ENCODE data around the gene HOXA3.

HOXA3 gene

GRCh38 chr7:27160546-27161213, 8.3 kb upstream of the HOXA3 start:
- peak overlapping the region; percentile 75 for H3K4me3 ChIP-seq (ENCODE audit: low read depth, low read length)
- no peak for DNase-seq (ENCODE audit: low read depth, low spot score)
- TF ChIP-seq CTCF (IDR thresholded peaks at IDR 0.05; ENCODE audit: insufficient read depth, low read length, missing control alignments), result peak; percentile 100
- ChIA-PET CTCF (interaction anchor here (0.6 to 6.8 kb wide), 26 partner anchors 8 to 1306 kb away, joined by 3 to 117 read pairs (median 10); partner anchors contain the start of genes HOXA1, HOXA10, HOXA3 and HOXA4), POLR2A (interaction anchor here (0.8 to 3.5 kb wide), 5 partner anchors 10 to 1305 kb away, joined by 3 to 33 read pairs (median 3); partner anchors contain the start of gene HOXA10)

- no peak for DNase-seq (ENCODE audit: low read depth, low spot score)
- H3K4me3 ChIP-seq (ENCODE audit: low read depth, low read length), result no peak overlapping the region
- no peak for TF ChIP-seq CTCF (IDR thresholded peaks at IDR 0.05; ENCODE audit: insufficient read depth, low read length, missing control alignments)
- ChIA-PET POLR2A (interaction anchor here (1.3 to 3.5 kb wide), 2 partner anchors 14 to 795 kb away, joined by 3 to 33 read pairs; partner anchors contain the start of gene HOXA10), CTCF (interaction anchor here (1.0 to 6.8 kb wide), 27 partner anchors 7 to 1267 kb away, joined by 3 to 117 read pairs (median 15); partner anchors contain the start of genes HOXA10, HOXA3, HOXA4 and HOXA5)
Measured at GRCh38 chr7:27160145-27160545, 7.8 kb upstream of the HOXA3 start.

- no peak for DNase-seq (ENCODE audit: low read depth, low spot score)
Measured at GRCh38 chr7:27159266-27160144, 7.1 kb upstream of the HOXA3 start.

GRCh38 chr7:27158436-27159265, 6.3 kb upstream of the HOXA3 start:
- no peak overlapping the region for H3K4me3 ChIP-seq (ENCODE audit: low read depth, low read length)
- DNase-seq (ENCODE audit: low read depth, low spot score), result no peak
- CTCF ChIA-PET, result interaction anchor here (1.2 to 4.1 kb wide), 9 partner anchors 9 to 1266 kb away, joined by 3 to 42 read pairs (median 11); partner anchors contain the start of gene HOXA6
- POLR2A ChIA-PET, result interaction anchor here (1.0 to 1.1 kb wide), 2 partner anchors 8 to 11 kb away, joined by 3 to 4 read pairs; no protein-coding TSS in a partner anchor
- no peak for TF ChIP-seq CTCF (IDR thresholded peaks at IDR 0.05; ENCODE audit: insufficient read depth, low read length, missing control alignments)

More at GRCh38 chr7:27159266-27160144, 7.1 kb upstream of the HOXA3 start:
- TF ChIP-seq CTCF (IDR thresholded peaks at IDR 0.05; ENCODE audit: insufficient read depth, low read length, missing control alignments), result no peak
- H3K4me3 ChIP-seq (ENCODE audit: low read depth, low read length), result no peak overlapping the region
- POLR2A ChIA-PET, result interaction anchor here (1.0 to 1.1 kb wide), 2 partner anchors 9 to 11 kb away, joined by 3 to 4 read pairs; no protein-coding TSS in a partner anchor
- CTCF ChIA-PET, result interaction anchor here (1.0 to 4.1 kb wide), 10 partner anchors 10 to 1266 kb away, joined by 3 to 42 read pairs (median 8); partner anchors contain the start of gene HOXA6

GRCh38 chr7:27157702-27158431, 5.5 kb upstream of the HOXA3 start:
- ChIA-PET CTCF (interaction anchor here (0.6 to 4.9 kb wide), 8 partner anchors 8 to 1291 kb away, joined by 3 to 42 read pairs (median 10); partner anchors contain the start of genes HOXA5 and HOXA6), POLR2A (no interaction called here)
- no peak for DNase-seq (ENCODE audit: low read depth, low spot score)
- no peak overlapping the region for H3K4me3 ChIP-seq (ENCODE audit: low read depth, low read length)
- no peak for TF ChIP-seq CTCF (IDR thresholded peaks at IDR 0.05; ENCODE audit: insufficient read depth, low read length, missing control alignments)

Measured in AG04449 (cell line).